AG08395 (cell line): ENCODE results near the gene RTKN.
A peak's percentile ranks its signal among the peaks of the same experiment; 100 is the strongest.
"Not testable (repeated sequence)": the region's sequence is repeated elsewhere in the genome, so short reads cannot be mapped to it uniquely, and the experiment has no call there.

Experiments used
- DNase-seq: peaks from one replicate; pipeline ENCODE4 v3.0.0; 2012; ENCODE audit warnings: mixed read lengths, low spot score

The RTKN gene

DNA sequence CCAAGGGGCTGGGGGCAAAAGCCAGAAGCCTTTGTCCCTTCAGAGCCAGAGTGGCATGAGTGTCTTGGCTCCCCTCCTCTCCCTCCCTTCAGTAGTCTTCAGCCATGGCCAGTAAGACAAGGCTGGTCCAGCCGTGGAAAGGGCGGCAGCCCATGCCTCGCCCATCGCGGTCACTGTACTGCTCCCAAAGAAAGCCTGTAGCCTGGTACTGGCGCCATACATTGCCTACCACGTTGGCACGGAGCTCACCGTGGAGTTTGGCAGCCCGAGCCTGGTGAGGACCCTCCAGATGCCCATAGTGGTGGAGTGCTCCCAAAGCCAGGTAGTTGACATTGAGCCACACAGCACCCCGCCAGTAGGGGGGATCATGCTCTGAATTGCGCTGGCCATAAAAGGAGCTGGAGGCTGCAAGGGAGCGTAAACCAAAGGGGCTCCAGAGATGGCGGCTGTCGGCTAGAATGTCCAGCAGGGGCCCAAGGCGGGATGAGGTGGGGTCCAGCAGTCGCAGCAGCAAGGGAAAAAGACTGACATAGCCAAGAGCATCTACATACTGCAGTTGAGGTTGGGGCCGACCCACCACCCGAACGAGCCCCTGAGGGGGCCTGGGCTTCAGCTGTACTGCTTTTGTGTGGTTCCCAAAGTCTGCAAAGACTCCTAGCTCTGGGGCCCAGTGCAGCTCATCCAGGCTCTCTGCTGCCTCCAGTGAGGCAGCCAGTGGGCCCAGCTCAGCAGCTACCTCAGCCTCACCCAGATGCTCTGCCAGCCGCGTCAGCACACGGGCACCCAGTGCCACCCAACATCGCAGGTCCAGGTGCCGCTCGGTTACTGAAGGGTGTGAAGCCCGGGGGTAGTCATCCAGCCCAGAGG lies 19.7 kb upstream of the RTKN start:
- DNase-seq, result no peak

DNA sequence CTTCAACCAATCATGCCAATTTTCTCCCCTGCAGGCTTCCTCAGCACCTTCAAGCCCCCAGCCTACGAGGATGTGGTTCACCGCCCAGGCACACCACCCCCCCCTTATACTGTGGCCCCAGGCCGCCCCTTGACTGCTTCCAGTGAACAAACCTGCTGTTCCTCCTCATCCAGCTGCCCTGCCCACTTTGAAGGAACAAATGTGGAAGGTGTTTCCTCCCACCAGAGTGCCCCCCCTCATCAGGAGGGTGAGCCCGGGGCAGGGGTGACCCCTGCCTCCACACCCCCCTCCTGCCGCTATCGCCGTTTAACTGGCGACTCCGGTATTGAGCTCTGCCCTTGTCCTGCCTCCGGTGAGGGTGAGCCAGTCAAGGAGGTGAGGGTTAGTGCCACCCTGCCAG lies 18.4 kb upstream of the RTKN start:
- DNase-seq, result not testable (repeated sequence)

DNA sequence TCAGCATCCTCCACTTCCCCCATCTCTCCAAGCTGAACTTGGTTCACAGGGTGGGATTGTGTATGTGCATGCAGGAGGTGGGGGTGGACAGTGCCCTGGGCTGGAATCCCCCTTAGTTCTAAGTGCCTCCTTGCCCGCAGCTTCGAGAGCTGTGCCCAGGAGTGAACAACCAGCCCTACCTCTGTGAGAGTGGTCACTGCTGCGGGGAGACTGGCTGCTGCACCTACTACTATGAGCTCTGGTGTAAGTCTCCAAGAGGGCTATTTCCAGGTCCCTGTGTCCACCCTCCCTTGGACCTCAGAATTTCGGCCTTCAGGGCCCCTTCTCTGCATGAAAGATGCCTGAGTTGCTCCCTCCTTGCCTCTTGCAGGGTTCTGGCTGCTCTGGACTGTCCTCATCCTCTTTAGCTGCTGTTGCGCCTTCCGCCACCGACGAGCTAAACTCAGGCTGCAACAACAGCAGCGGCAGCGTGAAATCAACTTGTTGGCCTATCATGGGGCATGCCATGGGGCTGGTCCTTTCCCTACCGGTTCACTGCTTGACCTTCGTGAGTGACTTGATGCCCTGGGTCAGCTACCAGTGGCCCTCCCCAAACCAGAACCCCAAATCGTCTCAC lies 17.9 kb upstream of the RTKN start:
- not testable (repeated sequence) for DNase-seq

DNA sequence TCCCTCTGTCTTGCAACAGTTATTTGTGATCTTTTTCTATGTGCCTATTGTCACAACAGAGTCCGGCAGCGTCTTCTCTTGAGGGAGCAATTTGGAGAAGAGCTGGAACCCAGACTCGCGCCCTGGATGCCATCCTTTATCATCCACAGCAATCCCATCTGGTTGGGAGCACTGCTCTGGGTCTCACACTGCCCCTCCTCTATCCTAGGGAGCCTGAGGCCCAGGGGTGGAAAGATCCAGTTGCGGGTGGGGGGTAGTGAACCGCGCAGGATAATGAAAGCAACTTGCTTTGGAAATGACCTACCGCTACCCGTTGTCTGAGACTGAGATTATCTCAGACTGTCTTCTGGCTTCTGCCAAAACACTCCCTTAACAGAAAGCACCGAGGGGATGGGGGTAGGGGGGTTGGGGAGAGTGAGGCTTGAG lies 17.2 kb upstream of the RTKN start:
- DNase-seq, result no peak

DNA sequence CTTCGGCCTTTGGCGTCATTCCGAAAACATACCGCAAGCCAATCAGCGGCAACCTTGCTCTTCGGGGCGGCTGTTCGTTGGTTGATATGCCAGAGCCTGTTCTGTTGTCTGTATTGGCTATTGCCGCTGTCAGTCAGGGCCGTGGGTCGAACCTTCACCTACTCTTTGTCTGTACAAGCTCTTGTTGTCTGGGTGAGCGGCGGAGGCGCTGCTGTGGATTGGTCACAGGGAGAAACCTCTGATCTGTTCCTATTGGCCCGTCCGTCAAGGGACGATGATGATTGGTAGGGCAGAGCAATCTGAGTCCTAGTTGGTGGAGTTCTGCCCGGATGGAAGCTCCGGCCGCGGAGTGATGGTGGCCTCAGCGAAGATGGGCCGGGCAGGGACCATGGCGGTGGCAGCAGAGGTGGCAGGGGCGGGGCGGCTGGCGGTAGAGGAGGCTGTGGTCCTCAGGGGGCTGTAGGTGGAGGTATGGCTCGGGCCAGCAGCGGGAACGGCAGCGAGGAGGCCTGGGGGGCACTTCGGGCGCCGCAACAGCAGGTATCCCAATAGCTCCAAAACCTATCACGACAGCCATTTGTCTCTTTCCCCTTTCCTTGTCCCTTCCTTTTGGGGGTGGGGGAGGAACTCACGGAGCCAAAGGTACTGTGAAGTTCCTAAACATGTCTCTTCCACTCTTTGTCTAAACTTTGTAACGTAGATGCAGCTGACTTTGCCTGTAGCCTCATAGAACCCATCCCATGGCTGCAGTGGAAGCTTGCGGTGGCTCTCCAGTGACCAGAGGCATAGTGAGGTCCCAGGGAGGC lies 16.6 kb upstream of the RTKN start, which contains the start of gene WBP1:
Gene WBP1 (plus strand): TSS at position 307 of the 806 bp plus-strand sequence. CDS start 165 bp downstream, at position 472.
- DNase-seq, result peak; percentile 99

DNA sequence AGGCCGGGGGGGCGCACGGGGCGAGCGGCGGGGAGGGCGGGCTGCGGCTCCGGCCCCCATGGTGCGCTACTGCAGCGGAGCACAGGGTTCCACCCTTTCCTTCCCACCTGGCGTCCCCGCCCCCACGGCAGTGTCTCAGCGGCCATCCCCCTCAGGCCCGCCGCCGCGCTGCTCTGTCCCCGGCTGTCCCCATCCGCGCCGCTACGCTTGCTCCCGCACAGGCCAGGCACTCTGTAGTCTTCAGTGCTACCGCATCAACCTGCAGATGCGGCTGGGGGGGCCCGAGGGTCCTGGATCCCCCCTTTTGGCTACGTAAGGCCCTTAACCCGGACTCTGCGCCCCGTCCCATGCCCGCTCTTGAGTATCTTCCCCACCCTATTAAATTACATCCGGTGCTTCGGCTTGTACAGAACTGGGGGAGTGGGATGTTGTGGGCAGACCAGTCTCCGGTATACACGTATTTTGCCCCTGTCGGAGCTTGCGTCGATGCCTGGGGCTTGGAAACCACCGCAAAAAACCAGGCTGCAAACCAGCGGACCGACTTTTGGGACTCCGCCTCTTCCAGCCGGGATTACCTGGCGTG lies 15.9 kb upstream of the RTKN start:
- DNase-seq, result no peak

DNA sequence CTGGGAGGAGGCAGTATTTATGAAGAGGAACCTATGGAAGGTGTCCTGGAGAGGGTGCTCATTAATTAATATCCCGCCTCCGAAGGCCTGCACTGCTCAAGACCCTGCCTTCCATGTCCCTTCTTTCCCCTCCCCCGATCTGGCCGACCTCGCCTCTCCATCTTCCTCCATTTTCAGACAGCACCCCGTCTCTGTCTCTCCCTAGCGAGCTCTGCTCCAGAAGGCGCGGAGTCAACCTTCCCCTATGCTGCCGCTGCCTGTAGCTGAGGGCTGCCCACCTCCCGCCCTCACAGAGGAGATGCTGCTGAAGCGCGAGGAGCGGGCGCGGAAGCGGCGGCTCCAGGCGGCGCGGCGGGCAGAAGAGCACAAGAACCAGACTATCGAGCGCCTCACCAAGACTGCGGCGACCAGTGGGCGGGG lies 15.4 kb upstream of the RTKN start:
- no peak for DNase-seq

DNA sequence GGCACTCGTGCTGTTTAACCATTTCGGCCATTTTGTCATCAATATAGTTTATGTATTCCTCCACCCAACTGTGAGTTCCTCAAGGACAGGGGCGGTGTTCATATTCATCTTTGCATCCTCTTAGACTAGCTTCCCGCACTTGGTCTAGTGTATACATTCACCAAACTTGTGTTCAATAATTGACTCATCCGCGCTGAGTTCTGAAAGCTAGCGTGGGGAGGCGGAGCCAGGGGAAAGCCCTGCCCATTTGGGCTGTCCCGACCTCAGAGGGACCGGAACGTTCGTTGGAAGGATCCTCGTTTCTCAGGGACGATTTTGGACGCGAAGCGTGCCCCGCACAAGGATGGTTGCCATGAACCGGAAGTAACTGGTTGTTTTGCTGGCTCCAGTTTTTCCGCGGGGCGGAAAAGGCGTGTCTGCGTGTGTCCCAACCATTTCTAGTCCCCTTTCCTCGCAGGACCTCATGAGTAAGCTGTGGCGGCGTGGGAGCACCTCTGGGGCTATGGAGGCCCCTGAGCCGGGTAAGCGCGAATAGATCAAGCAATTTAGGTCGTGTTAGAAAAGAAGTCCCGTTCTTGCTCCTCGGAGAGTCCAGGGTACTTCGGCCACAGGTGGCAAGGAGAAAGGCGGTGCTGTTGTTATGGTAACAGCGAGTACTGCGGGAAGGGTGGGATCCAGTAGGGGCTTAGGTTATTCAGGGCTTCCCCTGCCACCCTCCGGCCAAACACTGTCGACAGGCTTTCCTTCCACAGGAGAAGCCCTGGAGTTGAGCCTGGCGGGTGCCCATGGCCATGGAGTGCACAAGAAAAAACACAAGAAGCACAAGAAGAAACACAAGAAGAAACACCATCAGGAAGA lies 13.1 kb upstream of the RTKN start, which contains the start of gene INO80B:
Gene INO80B (plus strand): TSS at position 434 of the 858 bp plus-strand sequence. CDS start 30 bp downstream, at position 464.
- DNase-seq, result peak; percentile 94

DNA sequence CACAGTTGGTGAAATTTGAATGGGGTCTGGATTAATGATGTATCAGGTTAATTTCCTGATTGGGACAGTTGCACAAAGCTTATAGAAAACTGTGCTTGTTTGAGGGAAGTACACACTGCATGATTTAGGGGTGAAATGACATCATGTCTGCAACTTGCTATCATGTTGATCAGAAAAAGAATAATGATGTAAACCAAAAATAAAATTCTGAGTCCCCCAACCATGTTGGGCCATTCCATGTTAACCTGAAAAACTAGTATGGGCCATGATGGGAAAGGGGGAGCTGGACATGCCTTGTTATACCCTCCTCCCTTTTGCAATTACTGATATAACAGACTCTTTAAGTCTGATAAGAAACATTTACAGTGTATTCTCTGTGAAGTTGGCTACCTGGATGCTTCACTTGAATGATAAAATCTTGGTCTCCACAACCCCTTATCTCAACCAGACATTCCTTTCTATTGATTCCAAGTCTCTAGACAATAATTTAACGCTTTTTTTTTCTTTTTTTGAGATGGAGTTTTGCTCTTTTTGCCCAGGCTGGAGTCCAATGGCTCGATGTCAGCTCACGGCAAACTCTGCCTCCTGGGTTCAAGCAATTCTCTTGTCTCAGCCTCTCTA lies 8.9 kb upstream of the RTKN start:
- no peak for DNase-seq

DNA sequence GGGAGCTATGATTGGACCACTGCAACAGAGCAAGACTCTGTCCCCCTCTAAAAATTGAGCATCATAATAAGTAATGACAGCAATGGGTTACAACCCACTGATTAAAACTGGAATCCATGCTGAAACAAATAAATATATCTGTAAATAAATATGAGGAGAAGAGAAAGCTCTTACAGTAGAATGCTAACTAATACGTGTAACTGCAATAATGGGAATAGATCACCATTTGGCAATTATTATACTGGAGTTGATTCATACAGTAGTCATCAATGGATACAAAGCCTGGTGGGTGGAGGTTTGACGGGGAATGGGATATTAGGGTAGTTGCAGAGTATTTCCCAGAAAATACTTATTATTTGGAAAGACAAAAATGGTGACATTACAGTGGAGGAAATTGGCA lies 7.0 kb upstream of the RTKN start:
- no peak for DNase-seq

DNA sequence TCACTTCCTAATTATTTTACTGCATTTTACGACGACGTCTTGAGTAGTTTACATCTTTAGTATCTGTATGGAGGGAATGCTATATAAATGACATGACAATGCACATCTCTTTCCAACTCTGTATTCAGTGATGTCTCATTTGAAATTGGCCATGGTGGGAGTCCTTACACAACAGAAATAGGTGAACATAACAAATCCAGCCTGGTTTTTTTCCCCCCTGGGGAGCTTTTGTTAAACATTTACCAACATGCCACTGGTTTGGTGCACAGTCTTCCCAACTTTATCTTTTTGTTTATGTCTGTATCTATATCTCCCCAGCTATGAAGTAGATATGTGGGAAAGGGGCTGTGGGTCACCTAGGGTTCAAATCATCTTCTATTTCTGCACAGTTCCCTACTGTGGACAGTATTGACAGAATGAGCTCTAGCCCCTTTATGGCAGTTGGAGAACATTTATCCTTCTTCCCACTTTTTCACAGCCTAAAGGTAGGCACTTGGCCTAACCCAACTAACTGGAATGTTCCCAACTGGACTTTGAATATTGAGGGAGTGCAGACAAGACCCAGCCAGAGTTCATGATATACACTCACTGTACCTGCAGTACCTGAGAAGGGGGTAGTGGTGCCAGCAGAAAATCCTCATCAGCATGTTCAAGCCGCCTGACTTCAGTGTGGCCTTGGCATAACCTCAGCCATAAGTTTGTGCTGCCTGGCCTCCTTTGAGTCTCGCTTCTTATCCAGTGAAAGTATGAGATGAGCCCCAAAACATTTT lies 5.7 kb upstream of the RTKN start:
- DNase-seq, result no peak

DNA sequence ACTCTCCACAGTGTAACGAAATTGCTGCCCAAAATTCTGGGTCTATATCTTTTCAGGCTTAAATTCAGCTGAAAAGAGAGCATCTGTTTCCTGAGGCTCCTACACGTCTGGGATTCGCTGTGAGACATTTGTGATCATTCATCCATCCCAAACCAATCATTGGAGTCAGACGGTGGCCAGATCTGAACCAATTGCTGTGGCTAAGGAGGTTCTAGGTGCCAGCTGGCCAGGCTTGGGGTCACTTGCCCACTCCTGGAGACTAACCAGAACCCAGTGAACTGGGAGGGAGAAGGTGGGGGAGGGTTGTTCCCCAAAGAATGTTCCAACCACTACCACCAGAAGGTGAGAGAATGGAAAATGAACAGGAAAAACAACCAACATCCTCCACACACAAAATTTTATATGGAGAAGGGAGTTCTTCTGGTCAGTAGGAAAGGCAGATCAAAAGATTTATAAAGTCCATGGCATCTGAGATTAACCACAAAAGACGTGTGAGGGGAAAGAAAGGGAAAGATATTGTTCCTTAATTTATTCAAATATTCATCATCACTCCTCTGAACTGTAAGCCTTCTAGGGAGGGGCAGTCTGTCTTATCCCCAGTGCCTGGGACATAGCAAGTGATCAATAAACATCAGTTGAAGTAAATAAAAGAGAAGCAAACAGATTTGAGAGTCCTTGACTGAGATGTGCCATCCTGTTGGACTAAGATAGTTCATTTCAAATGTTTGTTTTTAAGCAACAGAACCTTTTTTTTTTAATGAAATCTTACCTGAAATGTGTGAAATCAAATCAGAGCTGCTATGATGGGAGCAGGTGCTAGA lies 3.0 kb upstream of the RTKN start:
- no peak for DNase-seq

DNA sequence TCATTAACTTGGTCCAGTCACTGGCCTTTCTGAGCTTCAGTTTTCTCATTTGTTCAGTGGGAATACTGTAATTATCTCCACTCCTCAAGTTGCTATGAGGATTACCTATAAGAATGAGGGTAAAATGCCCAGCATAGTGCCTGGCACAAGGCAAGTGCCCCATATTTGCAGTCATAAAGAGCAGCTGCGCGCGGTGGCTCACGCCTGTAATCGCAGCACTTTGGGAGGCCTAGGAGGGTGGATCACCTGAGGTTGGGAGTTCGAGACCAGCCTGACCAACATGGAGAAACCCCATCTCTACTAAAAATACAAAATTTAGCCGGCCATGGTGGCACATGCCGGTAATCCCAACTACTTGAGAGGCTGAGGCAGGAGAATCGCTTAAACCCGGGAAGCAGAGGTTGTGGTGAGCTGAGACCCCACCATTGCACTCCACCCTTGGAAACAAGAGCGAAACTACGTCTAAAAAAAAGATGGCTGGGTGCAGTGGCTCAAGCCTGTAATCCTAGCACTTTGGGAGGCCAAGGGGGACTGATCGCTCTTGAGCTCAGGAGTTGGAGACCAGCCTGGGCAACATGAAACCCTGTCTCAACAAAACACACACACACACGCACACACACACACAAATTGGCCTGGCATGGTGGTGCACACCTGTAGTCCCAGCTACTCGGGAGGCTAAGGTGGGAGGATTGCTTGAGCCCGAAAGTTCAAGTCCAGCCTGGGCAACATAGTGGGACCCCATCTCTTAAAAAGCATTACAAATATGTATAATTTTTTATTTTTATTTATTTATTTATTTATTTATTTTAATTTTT lies 953 bp upstream of the RTKN start:
- not testable (repeated sequence) for DNase-seq

DNA sequence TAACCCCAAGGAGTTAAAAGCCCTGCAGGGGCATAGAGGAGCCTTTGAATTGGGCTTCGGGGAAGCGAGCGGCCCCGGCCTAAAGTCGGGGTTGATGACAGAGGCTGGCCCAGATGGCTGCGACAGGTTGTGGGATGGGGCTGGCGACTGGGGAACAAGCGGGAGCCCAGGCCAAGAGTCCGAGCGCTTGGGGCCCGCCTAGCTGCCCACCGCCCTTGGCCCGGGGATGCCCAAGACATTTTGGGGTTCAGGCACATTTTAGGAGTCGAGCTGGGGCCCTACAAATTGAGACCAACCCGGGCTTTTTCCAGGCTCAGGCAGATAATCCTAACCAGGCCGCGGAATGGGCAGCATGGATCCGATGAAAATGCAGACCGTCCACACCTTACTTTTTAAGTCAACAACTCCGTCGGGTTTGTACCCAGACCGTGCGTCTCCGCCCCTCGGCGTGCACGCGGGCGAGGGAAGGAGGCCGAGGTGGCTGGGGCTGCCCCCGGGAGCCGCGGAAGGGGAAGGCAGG lies 507 bp downstream of the RTKN start:
- no peak for DNase-seq

DNA sequence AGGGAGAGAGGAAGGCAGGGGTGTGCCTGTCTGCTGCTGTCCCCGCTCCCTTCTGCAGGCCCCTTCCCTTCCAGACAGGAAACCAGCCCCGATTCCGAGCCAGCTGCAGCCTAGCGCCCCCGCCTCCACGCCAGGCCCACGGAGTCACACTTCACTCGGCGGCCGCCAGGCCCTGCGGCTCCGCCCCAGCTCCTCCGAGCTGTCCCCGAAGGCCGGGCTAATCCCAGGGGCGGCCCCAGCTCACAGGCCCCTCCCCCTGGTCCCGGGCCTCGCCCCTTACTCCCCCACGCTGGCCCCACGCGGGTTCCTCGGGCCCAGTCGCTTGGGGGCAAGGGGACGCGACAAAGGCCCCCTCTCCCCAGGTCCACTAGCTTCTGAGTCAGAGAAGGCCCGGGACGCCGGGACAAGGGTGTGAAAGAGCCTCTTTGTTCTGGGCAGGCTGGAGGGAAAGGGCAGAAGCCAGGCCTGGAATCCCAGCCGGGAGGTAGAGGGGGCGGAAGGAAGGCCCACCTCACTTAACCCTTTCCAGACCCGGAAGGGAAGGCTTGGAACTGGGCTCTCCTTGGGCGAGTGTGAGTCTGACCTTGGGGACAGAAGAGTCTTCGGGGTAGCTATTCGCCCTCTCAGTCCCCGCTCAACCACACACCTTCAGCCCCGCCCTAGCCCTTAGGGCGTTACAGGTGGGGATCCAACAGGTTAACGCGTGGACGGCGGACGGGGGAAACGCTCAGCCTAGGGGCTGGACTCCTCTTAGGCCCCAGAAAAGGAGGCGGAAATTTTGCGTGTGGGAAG lies 1.2 kb downstream of the RTKN start:
- peak; percentile 98 for DNase-seq

DNA sequence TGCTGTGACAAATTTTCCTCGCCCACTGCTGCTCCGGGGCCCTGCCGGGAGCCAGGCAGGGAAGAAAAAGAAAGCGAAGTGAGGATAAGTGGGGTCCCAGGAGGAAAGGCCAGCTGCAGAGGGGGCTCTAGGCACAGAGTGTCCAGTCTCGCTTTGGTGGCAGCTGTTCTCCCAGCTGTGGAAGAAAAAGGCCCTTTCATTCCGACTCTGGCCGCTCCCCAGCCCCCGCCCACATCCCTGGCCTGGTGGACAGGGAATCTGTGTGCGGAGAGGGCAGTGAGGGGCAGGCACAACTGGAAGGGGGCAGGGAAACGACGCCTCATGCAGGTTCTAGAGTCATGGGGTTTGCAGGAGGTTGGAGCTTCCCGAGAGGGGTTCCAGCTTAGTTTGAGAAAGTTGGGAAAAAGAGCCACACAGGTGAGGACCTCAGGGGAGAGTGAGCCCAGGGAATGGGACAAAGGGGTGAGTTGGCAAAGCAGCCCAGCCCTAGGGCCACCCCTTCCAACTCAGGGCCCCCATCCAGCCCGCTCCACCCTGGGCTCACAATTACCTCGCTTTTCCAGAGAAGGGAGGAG lies 1.8 kb downstream of the RTKN start:
- DNase-seq, result peak; percentile 72

DNA sequence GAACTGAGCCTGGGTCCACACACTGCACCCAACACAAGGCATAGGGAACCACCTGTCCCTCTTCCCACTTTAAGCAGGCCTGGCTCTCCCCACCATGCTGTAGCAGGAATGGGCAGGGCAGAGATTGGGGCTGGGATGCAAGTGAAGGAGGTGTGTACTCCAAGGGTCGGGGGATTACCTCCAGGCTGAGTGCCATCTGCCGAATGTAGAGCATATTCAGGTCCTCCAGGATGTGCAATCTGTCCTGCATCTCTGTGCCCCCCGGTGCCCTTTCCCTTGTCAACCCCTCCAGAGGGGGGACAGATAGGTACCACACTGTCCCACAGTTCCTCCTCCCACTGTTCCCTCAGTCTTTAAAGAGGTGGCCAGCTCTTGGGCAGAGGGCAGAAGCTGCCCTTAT lies 2.4 kb downstream of the RTKN start:
- DNase-seq, result no peak
